GM21825 (cell line): ENCODE results near the gene PCSK7.
"Not testable (repeated sequence)": the region's sequence is repeated elsewhere in the genome, so short reads cannot be mapped to it uniquely, and the experiment has no call there.

Source experiments
- ATAC-seq: cut with Tn5 transposase; IDR thresholded peaks from one replicate; pipeline ENCODE4 v1.9.1; 2021; ENCODE audit warnings: mild to moderate bottlenecking, moderate library complexity; ENCODE audit not compliant: unreplicated experiment

PCSK7 gene

GRCh38 chr11:117231842-117232091 is at the start of gene PCSK7:
Gene PCSK7 (minus strand): TSS chr11:117232073. CDS start chr11:117229844, 2,229 bp downstream.
- no peak for ATAC-seq

GRCh38 chr11:117281159-117281558 is 49.3 kb upstream of the PCSK7 start:
- no peak for ATAC-seq

- ATAC-seq: no peak
Measured at GRCh38 chr11:117279711-117280376, 48.0 kb upstream of the PCSK7 start.

- no peak for ATAC-seq
Measured at GRCh38 chr11:117278347-117278746, 46.5 kb upstream of the PCSK7 start.

- ATAC-seq: no peak
Measured at GRCh38 chr11:117273550-117274289, 41.8 kb upstream of the PCSK7 start.

GRCh38 chr11:117272175-117272574 is 40.3 kb upstream of the PCSK7 start:
- ATAC-seq: not testable (repeated sequence)

- ATAC-seq: no peak
Measured at GRCh38 chr11:117271208-117271607, 39.3 kb upstream of the PCSK7 start.

GRCh38 chr11:117269856-117270255 is 38.0 kb upstream of the PCSK7 start:
- no peak for ATAC-seq

- ATAC-seq: no peak
Measured at GRCh38 chr11:117265745-117266144, 33.9 kb upstream of the PCSK7 start.

GRCh38 chr11:117264624-117265323 is 32.9 kb upstream of the PCSK7 start:
- ATAC-seq: not testable (repeated sequence)

- ATAC-seq: no peak
Measured at GRCh38 chr11:117259417-117259816, 27.5 kb upstream of the PCSK7 start.

GRCh38 chr11:117258576-117258975 is 26.7 kb upstream of the PCSK7 start:
- ATAC-seq: no peak

GRCh38 chr11:117256573-117256972 is 24.7 kb upstream of the PCSK7 start:
- ATAC-seq: no peak

GRCh38 chr11:117255966-117256365 is 24.1 kb upstream of the PCSK7 start:
- ATAC-seq: no peak

GRCh38 chr11:117251506-117251905 is 19.6 kb upstream of the PCSK7 start:
- ATAC-seq: no peak

GRCh38 chr11:117249571-117249970 is 17.7 kb upstream of the PCSK7 start:
- ATAC-seq: no peak

- ATAC-seq: no peak
Measured at GRCh38 chr11:117248341-117248740, 16.5 kb upstream of the PCSK7 start.

- no peak for ATAC-seq
Measured at GRCh38 chr11:117239295-117239694, 7.4 kb upstream of the PCSK7 start.

- no peak for ATAC-seq
Measured at GRCh38 chr11:117238221-117238620, 6.3 kb upstream of the PCSK7 start.

- no peak for ATAC-seq
Measured at GRCh38 chr11:117232911-117233409, 1.1 kb upstream of the PCSK7 start.

- peak; percentile 64 for ATAC-seq
Measured at GRCh38 chr11:117232092-117232878, 412 bp upstream of the PCSK7 start, which contains the start of gene RNF214. Gene RNF214 (plus strand): TSS chr11:117232671. CDS start chr11:117234273, 1,602 bp downstream.
